GM19240 (cell line): ENCODE data around the gene SLC1A6.
"Not testable (repeated sequence)": the region's sequence is repeated elsewhere in the genome, so short reads cannot be mapped to it uniquely, and the experiment has no call there.

Experiments used
- DNase-seq: peaks from one replicate; pipeline ENCODE4 v3.0.0; 2011; ENCODE audit warnings: low spot score; ENCODE audit not compliant: insufficient read length

SLC1A6 gene

DNA sequence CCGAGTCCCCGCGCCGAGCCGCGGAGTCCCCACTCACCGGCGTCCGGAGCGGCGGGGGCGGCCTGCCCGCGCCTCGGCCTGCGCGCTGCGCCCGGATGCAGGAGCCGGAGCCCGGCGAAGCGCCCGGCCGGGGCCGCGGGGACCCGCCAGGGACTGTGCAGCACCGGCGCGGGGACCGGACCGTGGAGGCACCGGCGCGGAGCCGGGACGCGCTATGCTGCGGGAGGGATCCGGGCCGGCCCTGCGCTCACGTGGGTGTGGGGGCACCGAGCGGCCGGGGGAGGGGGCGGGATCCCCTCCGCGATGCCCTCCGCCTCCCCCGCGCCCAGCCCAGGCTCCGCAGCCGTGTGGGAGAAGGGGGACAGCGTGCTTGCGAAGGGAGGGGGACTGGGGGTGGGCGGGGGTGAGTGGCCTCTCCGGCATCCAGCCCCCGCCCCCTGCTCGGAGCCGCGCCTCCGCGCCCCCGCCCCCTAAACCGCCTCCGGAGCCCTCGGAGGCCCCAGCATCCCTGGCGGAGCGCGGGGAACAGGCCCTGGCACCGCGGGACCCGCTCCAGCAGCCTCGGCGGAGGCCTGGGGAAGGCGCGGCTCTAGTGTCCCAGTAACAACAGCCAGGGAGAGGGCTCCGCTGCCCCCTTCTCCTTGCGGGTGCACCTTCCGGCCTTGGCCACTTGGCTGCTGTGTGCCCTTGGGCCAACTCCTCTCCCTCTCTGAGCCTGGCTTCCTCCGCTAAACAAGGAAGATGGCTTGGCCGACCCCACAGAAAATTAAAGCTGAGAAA lies at the start of gene SLC1A6:
Gene SLC1A6 (minus strand): TSS at position 389 of the 780 bp plus-strand sequence. CDS start 6,954 bp downstream, outside the sequence.
- DNase-seq: no peak

DNA sequence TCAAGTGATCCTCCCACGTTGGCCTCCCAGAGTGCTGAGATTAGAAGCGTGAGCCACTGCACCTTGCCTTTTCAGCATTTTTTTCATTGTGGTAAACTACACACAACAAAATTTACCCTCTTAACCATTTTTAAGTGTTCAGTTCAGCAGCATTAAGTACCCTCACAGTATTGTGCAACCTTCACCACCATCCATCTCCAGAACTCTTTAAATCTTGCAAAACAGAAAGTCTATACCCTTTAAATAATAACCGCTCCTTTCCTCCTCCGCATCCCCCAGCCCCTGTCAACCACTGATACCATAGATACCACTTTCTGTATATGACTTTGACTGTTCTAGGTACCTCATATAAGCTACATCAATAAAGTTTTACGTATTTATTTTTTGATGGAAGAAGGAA lies 48.8 kb upstream of the SLC1A6 start:
- DNase-seq: no peak

DNA sequence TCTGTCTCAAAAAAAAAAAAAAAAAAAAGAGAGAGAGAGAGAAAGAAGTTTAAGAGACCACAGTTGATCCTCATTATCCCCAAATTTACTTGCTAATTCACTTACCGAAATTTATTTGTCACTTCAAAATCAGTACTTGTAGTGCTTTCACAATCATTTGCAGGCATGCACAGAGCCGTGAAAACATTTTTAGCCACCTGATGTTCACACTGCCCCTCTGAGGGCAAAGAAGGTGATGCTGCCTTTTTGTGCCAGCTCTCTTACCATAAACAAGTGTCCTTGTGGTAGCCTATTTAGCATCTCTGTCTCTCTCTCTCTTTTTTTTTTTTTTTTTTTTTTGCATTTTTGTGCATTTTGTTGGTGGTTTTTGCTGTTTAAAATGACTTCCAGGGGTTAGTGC lies 45.6 kb upstream of the SLC1A6 start:
- no peak for DNase-seq

DNA sequence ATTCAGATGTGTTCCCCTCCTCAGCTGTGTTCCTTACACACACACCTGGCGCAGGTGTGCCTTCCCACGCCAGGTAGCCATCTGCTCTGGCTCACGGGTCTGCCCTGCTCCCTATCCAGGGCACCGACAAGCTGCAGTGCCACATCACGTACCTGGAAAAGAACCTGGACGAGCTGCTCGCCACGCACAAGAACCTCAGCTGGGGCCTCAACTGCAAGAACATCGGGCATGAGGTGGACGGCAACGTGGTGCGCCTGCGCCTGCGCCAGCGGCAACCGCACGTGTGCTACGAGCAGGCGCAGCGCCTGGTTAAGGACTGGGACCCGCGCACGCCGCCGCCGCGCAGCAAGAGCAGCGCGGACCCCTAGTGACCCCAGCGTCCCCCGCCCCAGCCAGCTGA lies 43.1 kb upstream of the SLC1A6 start:
- DNase-seq: no peak

DNA sequence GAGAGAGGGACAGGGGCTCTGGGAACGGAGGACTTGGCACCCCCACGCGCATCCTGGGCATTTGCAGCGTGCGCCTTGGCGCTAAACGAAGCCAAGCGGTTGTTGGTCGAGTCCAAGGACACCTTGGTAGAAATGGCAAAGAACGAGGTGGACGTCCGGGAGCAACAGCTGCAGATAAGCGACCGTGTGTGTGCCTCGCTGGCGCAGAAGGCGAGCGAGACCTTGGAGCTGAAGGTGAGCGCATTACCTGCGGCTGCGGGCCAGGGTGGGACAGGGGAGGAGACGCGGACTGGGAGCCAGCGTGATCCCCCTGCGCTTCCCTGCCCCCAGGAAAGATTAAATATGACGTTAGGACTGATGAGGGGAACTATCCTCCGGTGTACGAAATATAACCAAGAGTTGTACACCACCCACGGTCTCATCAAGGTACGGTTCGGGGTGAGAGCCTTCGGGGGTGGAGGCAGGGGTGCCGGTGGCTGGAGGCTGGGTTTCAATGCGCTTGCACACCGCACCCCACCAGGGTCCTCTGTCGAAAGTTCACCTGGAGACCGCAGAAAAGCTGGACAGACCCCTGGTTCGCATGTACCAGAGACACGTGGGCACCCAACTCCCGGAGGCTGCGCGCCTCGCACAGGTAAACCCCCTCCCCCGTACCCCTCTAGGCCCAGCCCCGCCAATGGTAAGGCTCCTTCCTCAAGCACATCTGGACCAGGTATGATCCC lies 41.8 kb upstream of the SLC1A6 start:
- no peak for DNase-seq

DNA sequence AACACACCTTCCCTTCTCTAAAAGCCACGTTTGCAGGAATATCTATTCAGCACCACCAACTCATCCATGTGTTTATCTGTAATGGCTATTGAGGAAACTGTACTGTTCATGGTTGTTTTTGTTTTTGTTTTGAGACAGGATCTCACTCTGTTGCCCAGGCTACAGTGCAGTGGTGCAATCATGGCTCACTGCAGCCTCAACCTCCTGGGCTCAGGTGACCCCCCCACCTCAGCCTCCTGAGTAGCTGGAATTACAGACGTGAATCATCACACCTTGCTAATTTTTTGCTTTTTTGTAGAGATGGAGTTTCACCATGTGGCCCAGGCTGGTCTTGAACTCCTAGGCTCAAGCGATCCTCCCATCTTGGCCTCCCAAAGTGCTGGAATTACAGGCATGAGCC lies 39.2 kb upstream of the SLC1A6 start:
- not testable (repeated sequence) for DNase-seq

DNA sequence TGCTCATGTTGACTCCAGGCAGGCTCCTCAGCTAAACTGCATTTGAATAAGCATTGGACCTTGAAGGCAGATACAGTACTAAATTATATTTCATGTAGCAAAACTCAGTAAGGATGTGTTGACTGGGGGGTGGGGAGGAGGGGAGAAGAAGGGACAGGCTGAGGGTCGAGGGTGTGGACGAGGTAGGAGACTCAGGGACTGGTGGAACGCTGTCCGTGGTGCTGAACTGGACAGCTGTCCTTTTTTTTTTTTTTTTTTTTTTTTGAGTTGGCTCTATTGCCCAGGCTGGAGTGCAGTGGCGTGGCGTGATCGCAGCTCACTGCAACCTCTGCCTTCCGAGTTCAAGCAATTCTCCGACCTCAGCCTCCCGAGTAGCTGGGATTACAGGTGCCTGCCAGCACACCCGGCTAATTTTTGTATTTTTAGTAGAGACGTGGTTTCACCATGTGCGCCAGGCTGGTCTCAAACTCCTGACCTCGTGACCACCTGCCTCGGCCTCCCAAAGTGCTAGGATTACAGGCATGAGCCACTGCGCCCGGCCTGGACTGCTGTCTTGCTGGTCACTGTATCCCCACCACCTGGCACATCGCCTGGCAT lies 36.4 kb upstream of the SLC1A6 start:
- no peak for DNase-seq

DNA sequence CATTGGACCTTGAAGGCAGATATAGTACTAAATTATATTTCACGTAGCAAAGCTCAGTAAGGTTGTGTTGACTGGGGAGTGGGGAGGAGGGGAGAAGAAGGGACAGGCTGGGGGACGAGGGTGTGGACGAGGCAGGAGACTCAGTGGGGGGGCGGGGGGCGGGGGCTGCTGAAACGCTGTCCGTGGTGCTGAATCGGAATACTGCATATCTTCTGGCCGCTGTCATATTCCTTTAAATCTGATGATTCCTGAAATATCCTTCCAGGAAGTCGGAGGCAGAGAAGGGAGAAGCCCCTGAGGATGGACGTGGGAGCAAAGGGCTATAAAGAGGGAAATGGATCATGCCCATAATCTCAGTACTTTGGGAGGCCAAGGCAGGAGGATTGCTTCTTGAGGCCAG lies 34.9 kb upstream of the SLC1A6 start:
- no peak for DNase-seq

DNA sequence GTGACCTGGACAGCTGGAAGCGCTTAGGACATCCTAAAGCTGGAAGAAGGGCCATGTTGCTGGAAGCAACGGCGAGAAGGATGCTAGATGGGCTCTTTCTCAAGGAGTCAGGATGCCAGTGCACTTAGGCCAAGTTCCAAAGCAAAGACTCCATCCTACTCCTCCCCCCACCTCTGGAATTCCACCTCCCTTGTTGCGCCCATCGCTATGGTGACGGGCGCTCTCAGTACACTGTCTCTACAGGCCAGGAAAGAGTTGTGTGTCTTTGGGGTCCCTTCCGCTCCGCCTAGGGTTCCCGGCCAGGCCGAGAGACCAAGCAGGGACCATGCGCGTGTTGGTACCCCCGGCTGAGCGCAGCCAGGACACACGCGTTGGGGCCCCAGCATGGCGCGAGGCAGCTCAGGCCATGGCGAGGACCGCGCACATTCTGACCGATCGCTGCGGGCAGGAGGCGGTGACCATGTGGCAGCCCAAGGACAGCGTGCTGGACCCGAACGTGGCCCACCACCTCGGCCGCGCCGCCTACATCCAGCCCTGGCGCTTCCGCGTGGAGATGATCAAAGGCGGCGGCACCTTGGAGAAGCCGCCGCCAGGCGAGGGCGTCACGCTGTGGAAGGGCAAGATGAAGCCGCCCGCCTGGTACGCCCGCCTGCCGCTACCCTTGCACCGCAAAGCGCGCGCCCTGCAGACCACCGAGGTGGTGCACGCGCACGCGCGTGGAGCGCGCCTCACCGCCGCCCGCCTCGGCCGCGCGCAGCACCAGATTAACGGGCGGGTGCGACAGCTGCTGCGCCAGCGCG lies 31.0 kb upstream of the SLC1A6 start:
- DNase-seq: no peak

DNA sequence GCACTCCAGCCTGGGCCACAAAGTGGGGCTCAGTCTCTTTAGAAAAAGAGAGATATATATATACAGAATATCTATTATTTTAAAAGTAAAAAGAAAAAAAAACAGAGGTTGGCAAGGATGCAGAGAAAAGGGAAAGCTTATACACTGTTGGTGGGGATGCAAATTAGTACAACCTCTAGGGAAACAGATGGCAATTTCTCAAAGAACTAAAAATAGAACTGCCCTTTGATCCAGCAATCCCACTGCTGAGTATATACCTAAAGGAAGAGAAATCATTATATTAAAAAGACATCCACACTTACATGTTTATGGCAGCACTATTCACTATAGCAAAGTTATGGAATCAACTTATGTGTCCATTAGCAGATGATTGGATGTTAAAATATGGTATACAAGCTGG lies 28.6 kb upstream of the SLC1A6 start:
- no peak for DNase-seq

DNA sequence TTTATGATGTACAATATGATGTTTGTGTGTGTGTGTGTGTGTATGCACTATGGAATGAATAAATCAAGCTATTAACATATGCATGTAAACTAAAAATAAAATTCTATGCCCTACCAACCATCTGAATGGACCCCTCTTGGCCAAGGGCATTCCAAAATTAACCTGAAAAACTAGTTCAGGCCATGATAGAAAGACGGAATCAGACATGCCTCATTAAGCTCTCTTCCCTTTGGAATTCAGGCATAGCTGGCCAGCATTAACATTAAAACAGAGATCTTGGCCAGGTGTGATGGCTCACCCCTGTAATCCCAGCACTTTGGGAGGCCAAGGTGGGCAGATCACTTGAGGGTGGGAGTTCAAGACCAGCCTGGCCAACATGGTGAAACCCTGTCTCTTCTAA lies 18.3 kb upstream of the SLC1A6 start:
- no peak for DNase-seq

DNA sequence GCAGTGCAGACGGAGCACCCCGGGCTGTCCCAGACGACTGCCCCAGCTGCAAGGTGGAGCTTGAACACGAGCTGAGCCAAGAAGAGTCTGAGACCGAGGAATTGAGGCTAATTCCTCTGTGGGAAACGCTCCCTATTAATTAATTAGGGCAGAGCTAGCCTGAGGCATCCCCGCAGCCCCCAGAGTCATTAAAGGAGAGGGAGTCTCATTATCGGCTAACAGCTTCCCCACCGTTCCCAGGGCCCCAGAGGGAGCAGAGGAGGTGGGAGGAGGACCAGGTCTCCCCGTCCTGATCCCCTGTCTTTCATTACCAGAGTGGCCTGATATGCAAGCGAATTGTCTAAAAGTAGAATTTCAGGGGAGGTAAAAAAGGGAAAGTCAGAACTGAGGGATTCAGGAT lies 13.1 kb upstream of the SLC1A6 start:
- no peak for DNase-seq

DNA sequence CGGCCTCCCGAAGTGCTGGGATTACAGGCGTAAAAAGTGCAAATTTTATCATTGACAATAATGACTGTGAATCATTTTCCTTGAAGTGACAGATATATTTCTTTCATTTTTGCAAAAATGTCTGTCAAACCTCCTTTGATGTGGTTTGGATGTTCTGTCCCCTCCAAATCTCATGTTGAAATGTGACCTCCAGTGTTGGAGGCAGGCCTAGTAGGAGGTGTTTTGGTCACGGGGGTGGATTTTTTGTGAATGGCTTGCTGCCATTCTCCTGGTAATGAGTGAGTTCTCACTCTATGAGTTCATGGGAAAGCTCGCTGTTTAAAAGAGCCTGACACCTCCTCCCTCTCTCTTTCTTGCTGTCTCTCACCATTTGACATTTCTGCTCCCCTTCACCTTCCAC lies 5.5 kb upstream of the SLC1A6 start:
- DNase-seq: no peak

DNA sequence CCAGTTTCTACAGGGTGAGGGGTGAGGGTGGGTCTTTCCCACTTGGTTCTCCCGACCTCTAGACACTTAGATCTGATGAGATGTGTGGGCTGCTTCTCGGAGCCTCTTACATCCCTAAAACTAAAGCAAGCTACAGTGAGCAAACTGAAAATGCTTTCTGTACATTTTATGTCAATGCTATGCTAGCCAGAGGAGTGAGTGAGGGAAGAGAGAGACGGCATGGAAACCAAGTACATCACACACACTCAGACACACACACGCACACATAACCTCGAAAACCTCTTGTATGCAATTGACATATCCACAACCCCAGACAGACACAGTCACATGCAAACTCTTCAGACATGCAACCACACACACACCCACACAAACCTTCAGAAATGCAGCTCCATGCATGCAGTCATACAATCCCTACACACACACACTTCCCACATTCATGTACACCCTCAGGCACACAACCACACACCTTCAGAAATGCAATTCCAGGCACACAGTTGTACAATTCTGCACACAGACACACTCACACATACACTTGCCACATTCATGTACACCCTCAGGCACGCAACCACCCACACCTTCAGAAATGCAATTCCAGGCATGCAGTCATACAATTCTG lies 1.4 kb downstream of the SLC1A6 start:
- DNase-seq: no peak

DNA sequence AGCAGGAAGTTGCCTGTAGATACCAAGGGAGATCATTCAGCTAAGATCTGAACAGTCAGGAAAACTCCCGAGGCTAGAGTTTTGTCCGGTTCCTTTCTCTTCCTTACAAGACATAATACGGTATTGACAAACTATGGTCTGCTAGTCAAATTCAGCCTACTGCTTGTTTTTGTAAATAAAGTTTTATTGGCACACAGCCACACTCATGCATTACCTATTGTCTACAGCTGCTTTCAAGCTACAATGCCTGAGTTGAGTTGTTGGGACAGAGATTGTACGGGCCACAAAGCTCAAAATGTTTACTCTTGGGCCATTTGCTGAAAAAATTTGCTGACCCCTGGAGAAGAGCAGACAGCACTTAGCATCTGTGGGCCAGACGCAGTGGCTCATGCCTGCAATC lies 2.5 kb downstream of the SLC1A6 start:
- no peak for DNase-seq

DNA sequence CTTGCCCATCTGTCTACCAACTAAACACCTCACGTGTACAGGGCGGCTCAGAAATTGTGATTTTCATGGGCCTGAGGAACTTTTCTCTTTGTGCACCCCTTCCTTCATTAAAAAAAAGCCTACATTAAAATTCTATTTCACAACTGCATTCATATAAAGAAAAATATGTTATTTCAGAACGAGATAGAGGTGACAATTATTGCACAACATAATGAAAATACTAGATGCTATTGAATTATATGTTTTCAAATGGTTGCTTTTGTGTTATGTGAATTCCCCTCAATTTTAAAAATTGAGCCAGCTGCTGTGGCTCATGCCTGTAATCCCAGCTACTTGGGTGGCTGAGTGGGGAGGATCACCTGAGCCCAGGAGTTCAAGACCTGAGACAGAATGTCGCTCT lies 5.2 kb downstream of the SLC1A6 start:
- no peak for DNase-seq

DNA sequence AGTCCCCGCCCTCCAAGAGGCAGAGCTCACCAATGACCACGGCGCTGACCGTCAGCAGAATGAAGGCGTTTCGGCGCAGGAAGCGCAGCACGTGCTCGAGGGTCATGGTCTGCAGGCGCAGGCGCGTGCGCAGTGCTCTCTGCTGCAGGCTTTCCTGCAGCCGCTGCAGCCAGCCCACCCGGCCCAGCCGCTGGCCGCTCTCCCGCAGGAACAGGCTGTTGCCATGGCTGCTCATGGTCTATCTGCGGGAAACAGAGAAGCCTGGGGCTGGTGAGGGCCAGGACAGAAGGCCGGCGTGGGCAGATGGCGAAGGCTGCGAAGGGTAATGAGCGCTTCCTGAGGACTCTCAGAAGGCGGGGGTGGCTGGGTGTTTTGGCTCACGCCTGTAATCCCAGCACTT lies 7.0 kb downstream of the SLC1A6 start:
- no peak for DNase-seq

DNA sequence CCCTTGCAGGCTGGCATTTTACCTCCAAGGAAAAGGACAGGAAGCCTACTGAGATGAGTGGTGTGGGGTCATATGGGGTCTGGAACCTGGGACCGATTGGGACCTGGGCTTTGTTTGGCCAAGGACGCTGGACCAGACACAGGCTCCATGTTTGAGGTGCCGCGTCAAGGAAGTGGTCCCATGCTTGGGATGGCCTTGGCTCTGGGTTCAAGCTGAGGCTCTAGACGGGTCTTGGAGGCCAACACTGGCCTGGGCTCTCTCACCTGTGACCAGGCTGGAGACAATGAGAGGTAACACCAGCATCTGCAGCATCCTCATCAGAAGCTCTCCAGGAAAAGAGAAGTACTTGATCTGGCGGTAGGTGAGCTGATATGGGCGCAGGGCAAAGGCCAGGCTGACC lies 8.2 kb downstream of the SLC1A6 start:
- no peak for DNase-seq

DNA sequence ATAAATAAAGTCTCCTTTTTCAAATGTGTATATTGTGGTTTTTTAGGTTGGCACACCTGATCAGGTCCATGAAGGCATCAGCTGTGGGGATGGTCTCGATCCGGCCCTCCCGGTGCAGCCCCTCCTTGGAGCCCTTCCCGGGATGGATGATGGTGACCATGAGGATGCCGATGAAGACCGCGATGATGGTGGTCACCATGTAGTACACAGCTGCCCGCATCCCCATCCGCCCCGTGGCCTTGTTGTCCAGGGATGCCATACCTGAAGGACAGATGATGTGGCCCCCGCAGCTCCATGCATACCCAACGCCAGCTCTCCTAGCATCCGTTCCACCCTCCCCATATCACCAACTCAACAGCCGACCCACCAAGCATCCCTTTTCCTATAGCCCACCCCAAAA lies 11.4 kb downstream of the SLC1A6 start:
- no peak for DNase-seq

DNA sequence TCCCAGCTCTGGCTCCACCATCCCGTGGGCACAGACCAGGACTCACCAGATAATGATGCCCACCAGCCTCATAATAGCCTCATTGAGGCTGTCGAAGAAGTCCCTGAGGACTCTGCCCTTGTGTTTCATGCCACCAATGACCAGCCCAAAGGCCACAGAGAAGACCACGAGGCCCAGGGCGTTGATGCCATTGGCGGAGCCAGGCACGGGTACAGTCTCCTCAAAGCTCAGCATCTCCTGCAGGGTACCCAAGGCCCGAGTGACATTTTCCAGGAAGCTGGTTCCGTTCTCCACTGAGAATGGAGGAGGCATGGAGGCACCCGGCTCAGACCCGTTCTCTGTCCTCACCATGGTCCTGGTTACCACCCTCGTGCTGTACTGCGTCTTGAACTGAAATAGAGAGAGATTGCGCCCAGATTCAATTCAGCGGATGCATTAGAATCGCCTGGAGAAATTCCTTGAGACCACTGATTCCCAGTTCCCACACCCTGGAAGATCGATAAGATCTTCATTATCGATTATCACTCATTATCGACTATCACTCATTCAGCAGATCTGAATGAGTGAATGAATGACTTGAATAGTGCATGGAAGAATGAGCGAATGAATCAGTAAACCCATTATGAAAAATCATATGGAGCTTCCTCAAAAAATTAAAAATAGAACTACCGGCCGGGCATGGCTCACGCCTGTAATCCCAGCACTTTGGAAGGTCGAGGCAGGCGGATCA lies 17.5 kb downstream of the SLC1A6 start:
- DNase-seq: no peak

DNA sequence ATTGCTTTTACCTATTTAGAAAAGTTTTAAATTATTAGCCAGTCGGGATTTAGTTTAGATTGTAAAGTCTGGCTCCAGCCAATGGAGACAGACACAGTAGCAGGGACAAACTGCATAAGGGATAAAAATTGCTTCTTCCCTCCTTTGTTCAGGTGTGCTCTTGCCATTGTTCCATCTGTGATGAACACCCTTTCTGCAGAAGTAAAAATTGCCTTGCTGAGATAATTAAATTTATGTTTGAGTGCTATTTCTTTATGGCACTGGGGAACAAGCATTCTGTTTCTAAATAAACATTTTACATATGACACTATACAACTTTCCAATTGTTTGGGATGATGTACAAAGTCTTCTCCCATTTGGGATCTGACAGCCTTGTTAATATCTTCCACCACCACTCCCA lies 20.4 kb downstream of the SLC1A6 start:
- no peak for DNase-seq
